Kidney (tissue), 14 donors: ENCODE data around the gene TBC1D10A. TPM values are rescaled to one million over a fixed set of nuclear protein-coding genes. Genes with fewer than 3 reads are reported as not detected.

Source experiments
- DNase-seq, 5 donors: peaks; one replicate each; pipeline ENCODE4 v3.0.0-alpha.2; 2013 to 2020
- FAIRE-seq: peaks from 2 replicates; lab custom pipeline; 2012; peaks lifted over from hg19 to GRCh38; lab: Jason Lieb, UNC
- H3K27ac ChIP-seq, 2 donors: one replicate each; pipeline ENCODE4 v1.7.0; 2013; ENCODE audit warnings: low read depth in 2 of 2, low read length in 2 of 2, inconsistent platforms in 1 of 2
- H3K27me3 ChIP-seq: one replicate; pipeline ENCODE4 v1.7.1; 2013; ENCODE audit warnings: low read length, inconsistent platforms; ENCODE audit not compliant: control insufficient read depth, insufficient read depth
- H3K36me3 ChIP-seq, 3 donors: one replicate each; pipeline versions ENCODE4 v1.7.0 to v1.7.1; 2013; ENCODE audit warnings: low read length in 3 of 3, control low read depth in 1 of 3, inconsistent platforms in 1 of 3; ENCODE audit not compliant: insufficient read depth in 3 of 3, control insufficient read depth in 2 of 3
- H3K4me1 ChIP-seq, 3 donors: one replicate each; pipeline versions ENCODE4 v1.7.0 to v1.7.1; 2013; ENCODE audit warnings: low read length in 3 of 3, inconsistent platforms in 1 of 3, low read depth in 1 of 3; ENCODE audit not compliant: control insufficient read depth in 2 of 3, insufficient read depth in 2 of 3
- H3K4me3 ChIP-seq, 3 donors: one replicate each; pipeline versions ENCODE4 v1.7.0 to v1.8.1; 2013; ENCODE audit warnings: low read length in 3 of 3, control low read depth in 1 of 3, inconsistent platforms in 1 of 3
- H3K9ac ChIP-seq, 3 donors: one replicate each; pipeline versions ENCODE4 v1.7.0 to v1.7.1; 2013; ENCODE audit warnings: low read length in 3 of 3, control low read depth in 1 of 3, inconsistent platforms in 1 of 3
- H3K9me3 ChIP-seq, 3 donors: one replicate each; pipeline versions ENCODE4 v1.7.0 to v1.7.1; 2013; ENCODE audit warnings: low read length in 3 of 3, control low read depth in 1 of 3, inconsistent platforms in 1 of 3; ENCODE audit not compliant: control insufficient read depth in 2 of 3, insufficient read depth in 1 of 3
- intact Hi-C: fragments of 100-400 bp; cut with DNase I; formaldehyde crosslinking; loops from one replicate; pipeline ENCODE4 v1.11.1; 2022
- polyA plus RNA-seq: library from polyadenylated mRNA; stranded (reverse); fragments of 350-450 nt; fragmentation: Illumina TruSeq; extraction: RNeasy Lipid Tissue Mini Kit (QIAGEN cat#74804); gene quantifications from one replicate; pipeline ENCODE4 v1.2.3, GENCODE V29; 2014; ENCODE audit warnings: low read depth, low replicate concordance; ENCODE audit not compliant: insufficient read depth
- total RNA-seq: library from RNA; stranded (reverse); fragmentation: NEBNext Ultra II Directional; extraction: Animal tissue kit (Norgen Biotek cat#: 25700); gene quantifications from one replicate; pipeline ENCODE4 v1.2.1, GENCODE V29; 2021
- TF ChIP-seq, protein P1 (sequence below): IDR thresholded peaks from 3 replicates; pipeline ENCODE4 v1.5.1; 2012; ENCODE audit warnings: mild to moderate bottlenecking, moderate library complexity, borderline replicate concordance; ENCODE audit not compliant: insufficient read depth; ENCODE audit errors: extremely low read depth
- donor health status: control.
- donor health status: control.
- donor health status: control.
- donor health status: control.
- donor health status: control.
- donor health status: DM: yes; HTN: yes; CAD: no.
- donor health status: Normal renal cell carcinoma (clear cell type).

The TBC1D10A gene
- total and polyA plus RNA-seq, 2 donors from 2014 or later: 31.0 to 34.5 TPM

DNA sequence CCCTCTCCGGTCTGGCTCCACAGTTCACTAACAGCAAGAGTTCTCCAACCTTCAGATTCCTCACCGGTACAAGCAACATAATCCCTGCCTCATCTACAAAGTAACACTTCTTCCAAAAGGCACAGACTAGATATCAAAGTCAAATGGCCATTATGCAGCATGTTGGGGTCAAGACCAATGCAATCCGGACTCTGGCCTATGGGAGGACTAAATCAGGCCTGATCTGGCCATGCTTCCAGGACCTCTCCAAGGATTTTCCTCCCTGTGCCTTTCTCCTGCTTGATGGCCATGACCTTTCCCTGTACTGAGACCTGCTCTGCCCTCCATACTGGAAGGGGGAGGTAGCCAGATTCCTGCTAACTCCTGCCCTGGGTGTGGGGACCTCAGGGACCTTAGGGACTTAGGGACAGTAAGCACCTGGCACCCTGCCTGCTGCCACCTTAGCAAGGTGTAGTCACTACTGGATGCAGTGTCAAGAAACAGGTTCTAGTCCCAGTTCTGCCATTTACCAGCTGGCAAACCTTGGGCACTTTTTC is 6.7 kb downstream of the TBC1D10A start:
- intact Hi-C loops: no loop called here
- H3K4me3 ChIP-seq: no peak overlapping the region
- H3K27ac ChIP-seq: no peak overlapping the region
- peaks cover 0 to 68% (median 57%) of the 10 kb centered on the region in 3 donors for H3K4me1 ChIP-seq
- no peaks in the 10 kb centered on the region for H3K27me3 ChIP-seq
- TF ChIP-seq, protein P1, sequence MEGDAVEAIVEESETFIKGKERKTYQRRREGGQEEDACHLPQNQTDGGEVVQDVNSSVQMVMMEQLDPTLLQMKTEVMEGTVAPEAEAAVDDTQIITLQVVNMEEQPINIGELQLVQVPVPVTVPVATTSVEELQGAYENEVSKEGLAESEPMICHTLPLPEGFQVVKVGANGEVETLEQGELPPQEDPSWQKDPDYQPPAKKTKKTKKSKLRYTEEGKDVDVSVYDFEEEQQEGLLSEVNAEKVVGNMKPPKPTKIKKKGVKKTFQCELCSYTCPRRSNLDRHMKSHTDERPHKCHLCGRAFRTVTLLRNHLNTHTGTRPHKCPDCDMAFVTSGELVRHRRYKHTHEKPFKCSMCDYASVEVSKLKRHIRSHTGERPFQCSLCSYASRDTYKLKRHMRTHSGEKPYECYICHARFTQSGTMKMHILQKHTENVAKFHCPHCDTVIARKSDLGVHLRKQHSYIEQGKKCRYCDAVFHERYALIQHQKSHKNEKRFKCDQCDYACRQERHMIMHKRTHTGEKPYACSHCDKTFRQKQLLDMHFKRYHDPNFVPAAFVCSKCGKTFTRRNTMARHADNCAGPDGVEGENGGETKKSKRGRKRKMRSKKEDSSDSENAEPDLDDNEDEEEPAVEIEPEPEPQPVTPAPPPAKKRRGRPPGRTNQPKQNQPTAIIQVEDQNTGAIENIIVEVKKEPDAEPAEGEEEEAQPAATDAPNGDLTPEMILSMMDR: no peak
- DNase-seq (no peak), FAIRE-seq (no peak)
- peaks cover 2 to 9% (median 7%) of the 10 kb centered on the region in 3 donors for H3K36me3 ChIP-seq
- no peak overlapping the region for H3K9ac ChIP-seq
- no peaks in the 10 kb centered on the region for H3K9me3 ChIP-seq

DNA sequence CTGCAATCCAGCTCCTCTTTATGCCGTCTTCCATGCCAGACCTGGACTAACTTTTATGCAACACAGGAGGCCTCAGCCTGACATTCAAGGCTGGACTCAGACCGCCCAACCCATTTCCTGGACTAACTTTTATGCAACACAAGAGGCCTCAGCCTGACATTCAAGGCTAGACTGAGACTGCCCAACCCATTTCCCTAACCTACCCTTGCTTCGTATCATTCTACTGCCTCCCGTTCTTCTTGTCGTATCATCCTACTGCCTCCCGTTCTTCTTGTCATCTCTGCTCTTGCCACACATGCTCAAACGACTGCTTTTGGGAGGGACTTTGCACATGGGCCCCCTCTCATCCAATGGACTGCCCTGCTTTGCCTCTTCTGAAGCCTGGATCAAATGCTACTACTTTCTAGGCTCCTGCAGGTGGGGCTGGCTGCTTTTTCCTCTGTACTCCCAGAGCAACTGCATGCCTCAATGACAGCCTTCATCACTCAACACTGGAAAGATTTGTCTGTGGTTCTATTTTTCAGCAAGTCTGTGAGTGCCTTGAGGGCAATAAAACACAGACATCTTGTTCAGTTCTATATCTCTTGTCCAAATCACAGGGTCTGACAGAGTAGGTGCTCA is 7.8 kb downstream of the TBC1D10A start:
- TF ChIP-seq, protein P1: no peak
- Histone ChIP-seq H3K36me3 (peaks cover 2 to 9% (median 7%) of the 10 kb centered on the region in 3 donors), H3K9ac (no peak overlapping the region), H3K4me3 (no peak overlapping the region), H3K27me3 (no peaks in the 10 kb centered on the region), H3K27ac (peak overlapping the region in 1 of 2 donors; percentile 51), H3K9me3 (no peaks in the 10 kb centered on the region), H3K4me1 (peaks cover 0 to 59% (median 54%) of the 10 kb centered on the region in 3 donors)
- no peak for DNase-seq
- intact Hi-C loops: no loop called here
- no peak for FAIRE-seq

DNA sequence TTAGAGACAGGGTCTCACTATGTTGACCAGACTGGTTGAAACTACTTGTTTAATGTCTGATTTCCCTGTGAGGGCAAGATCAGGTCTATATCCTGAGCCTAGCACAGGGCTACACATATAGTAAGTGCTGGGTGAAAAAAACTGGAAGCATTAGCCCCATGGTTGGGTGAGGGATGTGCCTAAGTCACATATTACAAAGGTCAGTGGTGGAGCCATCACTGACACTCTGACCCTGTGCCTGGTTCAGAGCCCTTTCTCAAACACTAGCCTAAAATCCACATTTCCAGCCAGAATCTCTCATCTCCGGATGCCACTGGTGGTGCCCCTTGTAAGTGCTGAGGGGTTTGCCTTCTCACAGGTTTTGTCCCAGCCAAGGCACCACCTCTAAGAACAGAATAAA is 9.0 kb downstream of the TBC1D10A start:
- H3K27ac ChIP-seq: no peak overlapping the region
- no peak for DNase-seq
- H3K4me3 ChIP-seq: no peak overlapping the region
- H3K36me3 ChIP-seq: peaks cover 2 to 9% (median 7%) of the 10 kb centered on the region in 3 donors
- intact Hi-C loops: no loop called here
- TF ChIP-seq, protein P1: no peak
- no peaks in the 10 kb centered on the region for H3K9me3 ChIP-seq
- H3K27me3 ChIP-seq: no peaks in the 10 kb centered on the region
- peaks cover 0 to 57% (median 53%) of the 10 kb centered on the region in 3 donors for H3K4me1 ChIP-seq
- no peak overlapping the region for H3K9ac ChIP-seq
- no peak for FAIRE-seq
